ENCODE measurements around the gene UPP2. TPM values are rescaled to one million over a fixed set of nuclear protein-coding genes. Genes with fewer than 3 reads are reported as not detected.

UPP2 gene
- total RNA-seq, 4 donors from 2014 or later = not detected

GRCh38 chr2:158134655-158135054 lies 33.0 kb downstream of the UPP2 start:
- no peaks in the 10 kb centered on the region for H3K36me3 ChIP-seq
- no peak overlapping the region for H3K4me3 ChIP-seq
- H3K27me3 ChIP-seq = no peaks in the 10 kb centered on the region
- H3K4me1 ChIP-seq = no peaks in the 10 kb centered on the region
- intact Hi-C loops (cut with DNase I; ENCODE audit: low total_unique reads) = no loop called here
- no peak for TF ChIP-seq CTCF (IDR thresholded peaks at IDR 0.05 in 4 of 5, conservative IDR thresholded peaks at IDR 0.05 in 1 of 5)
- TF ChIP-seq POLR2A (IDR thresholded peaks at IDR 0.05) = no peak
- no peak for ATAC-seq
- no peaks in the 10 kb centered on the region for H3K9me3 ChIP-seq
- DNase-seq = no peak
- no peak overlapping the region for H3K27ac ChIP-seq
- in situ Hi-C loops (cut with MboI; ENCODE audit: low sequenced_read_pairs in 4 of 4) = no loop called here

GRCh38 chr2:158135096-158135495 lies 33.4 kb downstream of the UPP2 start:
- Histone ChIP-seq H3K4me3 (no peak overlapping the region), H3K27me3 (no peaks in the 10 kb centered on the region), H3K9me3 (no peaks in the 10 kb centered on the region), H3K36me3 (no peaks in the 10 kb centered on the region), H3K4me1 (no peaks in the 10 kb centered on the region), H3K27ac (no peak overlapping the region)
- intact Hi-C loops (cut with DNase I; ENCODE audit: low total_unique reads) = no loop called here
- in situ Hi-C loops (cut with MboI; ENCODE audit: low sequenced_read_pairs in 4 of 4) = no loop called here
- no peak for ATAC-seq
- DNase-seq = no peak
- no peak for TF ChIP-seq POLR2A (IDR thresholded peaks at IDR 0.05)
- no peak for TF ChIP-seq CTCF (IDR thresholded peaks at IDR 0.05 in 4 of 5, conservative IDR thresholded peaks at IDR 0.05 in 1 of 5)

GRCh38 chr2:158138255-158138654 lies 36.6 kb downstream of the UPP2 start:
- no peak overlapping the region for H3K4me3 ChIP-seq
- H3K4me1 ChIP-seq = no peaks in the 10 kb centered on the region
- no peaks in the 10 kb centered on the region for H3K36me3 ChIP-seq
- DNase-seq = no peak
- no peaks in the 10 kb centered on the region for H3K27me3 ChIP-seq
- intact Hi-C loops (cut with DNase I; ENCODE audit: low total_unique reads) = no loop called here
- H3K27ac ChIP-seq = no peak overlapping the region
- TF ChIP-seq CTCF (IDR thresholded peaks at IDR 0.05 in 4 of 5, conservative IDR thresholded peaks at IDR 0.05 in 1 of 5) = no peak
- TF ChIP-seq POLR2A (IDR thresholded peaks at IDR 0.05) = no peak
- H3K9me3 ChIP-seq = no peaks in the 10 kb centered on the region
- no peak for ATAC-seq
- in situ Hi-C loops (cut with MboI; ENCODE audit: low sequenced_read_pairs in 4 of 4) = no loop called here

- intact Hi-C loops (cut with DNase I; ENCODE audit: low total_unique reads) = no loop called here
- Histone ChIP-seq H3K9me3 (no peaks in the 10 kb centered on the region), H3K36me3 (no peaks in the 10 kb centered on the region), H3K4me3 (no peak overlapping the region), H3K27me3 (no peaks in the 10 kb centered on the region), H3K27ac (no peak overlapping the region), H3K4me1 (no peaks in the 10 kb centered on the region)
- in situ Hi-C loops (cut with MboI; ENCODE audit: low sequenced_read_pairs in 4 of 4) = no loop called here
- TF ChIP-seq POLR2A (IDR thresholded peaks at IDR 0.05) (no peak), CTCF (IDR thresholded peaks at IDR 0.05 in 4 of 5, conservative IDR thresholded peaks at IDR 0.05 in 1 of 5) (no peak)
- DNase-seq (no peak), ATAC-seq (no peak)
These were observed 38.5 kb downstream of the UPP2 start for GRCh38 chr2:158140201-158140600.

GRCh38 chr2:158142165-158142564 lies 40.5 kb downstream of the UPP2 start:
- in situ Hi-C loops (cut with MboI; ENCODE audit: low sequenced_read_pairs in 4 of 4) = no loop called here
- no peaks in the 10 kb centered on the region for H3K36me3 ChIP-seq
- TF ChIP-seq POLR2A (IDR thresholded peaks at IDR 0.05) (no peak), CTCF (IDR thresholded peaks at IDR 0.05 in 4 of 5, conservative IDR thresholded peaks at IDR 0.05 in 1 of 5) (no peak)
- DNase-seq (no peak), ATAC-seq (no peak)
- intact Hi-C loops (cut with DNase I; ENCODE audit: low total_unique reads) = no loop called here
- H3K27ac ChIP-seq = no peak overlapping the region
- no peak overlapping the region for H3K4me3 ChIP-seq
- no peaks in the 10 kb centered on the region for H3K27me3 ChIP-seq
- no peaks in the 10 kb centered on the region for H3K9me3 ChIP-seq
- H3K4me1 ChIP-seq = no peaks in the 10 kb centered on the region

Data from gastrocnemius medialis (tissue), 4 donors.